ENCODE data around the gene SLC50A1.

- TF ChIP-seq USF2 (IDR thresholded peaks at IDR 0.05; ENCODE audit: low read length) (peak; percentile 57; the same call in 1 of the 2 replicates), JUN (IDR thresholded peaks at IDR 0.05; ENCODE audit: low read depth, low read length) (no peak), EZH2 (IDR thresholded peaks at IDR 0.05; ENCODE audit: low read depth, low read length, severe bottlenecking) (no peak), FOSL1 (IDR thresholded peaks at IDR 0.05; ENCODE audit: insufficient read depth, low read depth, low read length) (no peak), CTCF (IDR thresholded peaks at IDR 0.05; ENCODE audit: control extremely low read depth in 1 of 3, insufficient read depth in 1 of 3, low read depth in 1 of 3, low read length in 3 of 3) (peak in 2 of 3 experiments; percentile 98; a peak in 3 of 4 replicates), POLR2AphosphoS5 (IDR thresholded peaks at IDR 0.05; ENCODE audit: low read depth, low read length) (no peak), TAF1 (IDR thresholded peaks at IDR 0.05; ENCODE audit: low read depth, low read length) (no peak), SP1 (IDR thresholded peaks at IDR 0.05; ENCODE audit: low read depth, low read length) (peak; percentile 24; the same call in 1 of the 2 replicates), POU5F1 (IDR thresholded peaks at IDR 0.05; ENCODE audit: low read depth, low read length) (no peak), CREB1 (IDR thresholded peaks at IDR 0.05) (no peak), POLR2A (IDR thresholded peaks at IDR 0.05; ENCODE audit: control extremely low read depth in 1 of 2, low read depth in 2 of 2, low read length in 2 of 2) (no peak), E2F6 (IDR thresholded peaks at IDR 0.05) (peak; percentile 46; the same call in 1 of the 2 replicates), CHD2 (IDR thresholded peaks at IDR 0.05; ENCODE audit: low read length) (no peak), RNF2 (IDR thresholded peaks at IDR 0.05; ENCODE audit: borderline replicate concordance, low read depth, low read length, missing control alignments, poor library complexity, severe bottlenecking) (no peak)
Observed at GRCh38 chr1:155091071-155092051, 44.3 kb upstream of the SLC50A1 start.
